GM12872 (cell line): Measurements from ENCODE around the gene MAP10.

Experiments
- CTCF ChIP-seq: IDR thresholded peaks from 3 replicates; pipeline ENCODE4 v1.5.1; 2011; ENCODE audit warnings: low read depth, mild to moderate bottlenecking, low read length, moderate library complexity; ENCODE audit not compliant: insufficient read depth

MAP10 gene

GRCh38 chr1:232805269-232806185 lies at the start of gene MAP10:
TSS of gene MAP10 (plus strand) at chr1:232805416. CDS start at chr1:232805450, 34 bp downstream.
- no peak for TF ChIP-seq CTCF

GRCh38 chr1:232764458-232765251 lies 40.6 kb upstream of the MAP10 start:
- TF ChIP-seq CTCF = no peak

GRCh38 chr1:232765542-232765941 lies 39.7 kb upstream of the MAP10 start:
- TF ChIP-seq CTCF = no peak

- TF ChIP-seq CTCF = no peak
Observed at GRCh38 chr1:232766241-232766890, 38.9 kb upstream of the MAP10 start.

GRCh38 chr1:232766904-232767303 lies 38.3 kb upstream of the MAP10 start:
- TF ChIP-seq CTCF = no peak

GRCh38 chr1:232767305-232768074 lies 37.7 kb upstream of the MAP10 start:
- no peak for TF ChIP-seq CTCF
